ENCODE measurements around the gene TSPAN14. TPM values are rescaled to one million over a fixed set of nuclear protein-coding genes. Genes with fewer than 3 reads are reported as not detected.

TSPAN14 gene
- total and polyA plus RNA-seq, 2 donors (not counting 1 experiment from before 2014, with no cell fraction given), result 12.1 to 50.0 TPM

- Histone ChIP-seq H3K4me2 (ENCODE audit: extremely low read depth, insufficient read depth, low read length) (peak overlapping the region; percentile 51), H3K9me3 (ENCODE audit: control insufficient read depth, insufficient read depth, low read depth, low read length) (no peaks in the 10 kb centered on the region), H3K36me3 (ENCODE audit: control insufficient read depth, insufficient read depth, low read length) (no peaks in the 10 kb centered on the region), H2AFZ (ENCODE audit: low read length) (no peak overlapping the region), H3K79me2 (ENCODE audit: control insufficient read depth, insufficient read depth, low read length) (peaks cover 5% of the 10 kb centered on the region), H3K27me3 (ENCODE audit: control insufficient read depth, insufficient read depth, low read length) (no peaks in the 10 kb centered on the region), H3K9ac (ENCODE audit: insufficient read depth, low read length) (no peak overlapping the region), H4K20me1 (ENCODE audit: control insufficient read depth, extremely low read depth, insufficient read depth, low read length) (no peaks in the 10 kb centered on the region), H3K4me3 (replicated peaks in 1 of 4; ENCODE audit: control extremely low read depth in 1 of 4, insufficient read depth in 1 of 4, low read depth in 3 of 4, low read length in 4 of 4) (no peak overlapping the region), H3K27ac (ENCODE audit: insufficient read depth, low read length) (peak overlapping the region; percentile 67), H3K4me1 (ENCODE audit: control insufficient read depth, extremely low read depth, insufficient read depth, low read length) (peaks cover 31% of the 10 kb centered on the region)
- TF ChIP-seq CTCF (conservative IDR thresholded peaks at IDR 0.05 in 1 of 2, IDR thresholded peaks at IDR 0.05 in 1 of 2; ENCODE audit: low read depth in 1 of 2, low read length in 2 of 2) (no peak), EZH2 (IDR thresholded peaks at IDR 0.05; ENCODE audit: low read length, missing control alignments) (no peak)
- DNase-seq (ENCODE audit: low read depth in 2 of 2), result no peak
Measured at GRCh38 chr10:80498078-80498832, 44.1 kb downstream of the TSPAN14 start.

GRCh38 chr10:80498833-80499741 is 45.0 kb downstream of the TSPAN14 start:
- DNase-seq (ENCODE audit: low read depth in 2 of 2), result peak; percentile 97 to 99
- no peak overlapping the region for H2AFZ ChIP-seq (ENCODE audit: low read length)
- peak overlapping the region; percentile 67 for H3K27ac ChIP-seq (ENCODE audit: insufficient read depth, low read length)
- no peaks in the 10 kb centered on the region for H4K20me1 ChIP-seq (ENCODE audit: control insufficient read depth, extremely low read depth, insufficient read depth, low read length)
- peaks cover 31% of the 10 kb centered on the region for H3K4me1 ChIP-seq (ENCODE audit: control insufficient read depth, extremely low read depth, insufficient read depth, low read length)
- no peak overlapping the region for H3K4me3 ChIP-seq (replicated peaks in 1 of 4; ENCODE audit: control extremely low read depth in 1 of 4, insufficient read depth in 1 of 4, low read depth in 3 of 4, low read length in 4 of 4)
- no peaks in the 10 kb centered on the region for H3K9me3 ChIP-seq (ENCODE audit: control insufficient read depth, insufficient read depth, low read depth, low read length)
- no peaks in the 10 kb centered on the region for H3K36me3 ChIP-seq (ENCODE audit: control insufficient read depth, insufficient read depth, low read length)
- TF ChIP-seq EZH2 (IDR thresholded peaks at IDR 0.05; ENCODE audit: low read length, missing control alignments) (no peak), CTCF (conservative IDR thresholded peaks at IDR 0.05 in 1 of 2, IDR thresholded peaks at IDR 0.05 in 1 of 2; ENCODE audit: low read depth in 1 of 2, low read length in 2 of 2) (no peak)
- H3K79me2 ChIP-seq (ENCODE audit: control insufficient read depth, insufficient read depth, low read length), result peaks cover 5% of the 10 kb centered on the region
- no peaks in the 10 kb centered on the region for H3K27me3 ChIP-seq (ENCODE audit: control insufficient read depth, insufficient read depth, low read length)
- H3K4me2 ChIP-seq (ENCODE audit: extremely low read depth, insufficient read depth, low read length), result peak overlapping the region; percentile 56
- H3K9ac ChIP-seq (ENCODE audit: insufficient read depth, low read length), result no peak overlapping the region
